ENCODE measurements around the gene ZDHHC8. TPM values are rescaled to one million over a fixed set of nuclear protein-coding genes. Genes with fewer than 3 reads are reported as not detected.

ZDHHC8 gene
- total RNA-seq, 1 experiment from 2014 or later, result 89.3 TPM

- CTCF ChIA-PET, result no interaction called here
- no peak overlapping the region for H2AFZ ChIP-seq (ENCODE audit: low read depth, low read length, poor library complexity, severe bottlenecking)
- H3K9me2 ChIP-seq (ENCODE audit: insufficient read depth), result no peaks in the 10 kb centered on the region
- no peak overlapping the region for H3K4me2 ChIP-seq (ENCODE audit: low read length)
- H3K27ac ChIP-seq (ENCODE audit: low read depth, low read length), result no peak overlapping the region
- no peak for ATAC-seq
- no TSS peak for BruUV-seq (replicated peaks)
- TF ChIP-seq RAD21 (IDR thresholded peaks at IDR 0.05; ENCODE audit: low read depth) (no peak), FOSL1 (IDR thresholded peaks at IDR 0.05; ENCODE audit: low read depth) (no peak), ELF1 (IDR thresholded peaks at IDR 0.05; ENCODE audit: borderline replicate concordance, low read depth) (no peak), SRF (IDR thresholded peaks at IDR 0.05; ENCODE audit: low read depth) (no peak), EZH2phosphoT487 (IDR thresholded peaks at IDR 0.05; ENCODE audit: borderline replicate concordance) (no peak), CEBPB (IDR thresholded peaks at IDR 0.05; ENCODE audit: low read depth) (no peak), YY1 (IDR thresholded peaks at IDR 0.05; ENCODE audit: extremely low read depth, insufficient replicate concordance, low read depth, low read length) (no peak), CBX3 (IDR thresholded peaks at IDR 0.05; ENCODE audit: low read depth) (no peak), POLR2AphosphoS5 (IDR thresholded peaks at IDR 0.05; ENCODE audit: low read depth, low read length) (no peak), POLR2A (IDR thresholded peaks at IDR 0.05; ENCODE audit: borderline replicate concordance, extremely low read depth, insufficient read depth, insufficient read length) (no peak), SP1 (IDR thresholded peaks at IDR 0.05; ENCODE audit: low read depth) (no peak), SIN3A (IDR thresholded peaks at IDR 0.05; ENCODE audit: low read depth) (no peak), MAX (IDR thresholded peaks at IDR 0.05) (no peak), ZNF274 (IDR thresholded peaks at IDR 0.05; ENCODE audit: low read depth, low read length) (no peak), TCF7L2 (IDR thresholded peaks at IDR 0.05; ENCODE audit: borderline replicate concordance, extremely low read depth, insufficient read depth, insufficient read length) (no peak), ZFX (IDR thresholded peaks at IDR 0.05) (no peak), JUND (IDR thresholded peaks at IDR 0.05) (no peak), EZH2 (IDR thresholded peaks at IDR 0.05) (no peak)
- intact Hi-C loops (cut with micrococcal nuclease), result loop anchor here (10.0 kb wide), 1 partner anchor 103 kb away; no protein-coding TSS in a partner anchor
- no peaks in the 10 kb centered on the region for H3K9me3 ChIP-seq (ENCODE audit: control insufficient read depth in 1 of 2, insufficient read depth in 1 of 2, low read depth in 1 of 2, low read length in 2 of 2)
- POLR2A ChIA-PET, result no interaction called here
- peaks cover 90% of the 10 kb centered on the region for H3K79me2 ChIP-seq (ENCODE audit: insufficient read depth, low read length)
- no peak overlapping the region for H3K4me3 ChIP-seq (replicated peaks in 1 of 2; ENCODE audit: low read depth in 1 of 2, low read length in 2 of 2)
- RAD21 ChIA-PET (ENCODE audit: low non-redundant PET in 1 of 2, low total read pairs in 2 of 2, uncharacterized antibody in 2 of 2, unreplicated experiment in 2 of 2), result no interaction called here
- H3K36me3 ChIP-seq (ENCODE audit: control insufficient read depth in 1 of 2, insufficient read depth in 2 of 2, low read length in 2 of 2), result peaks cover 67 to 78% of the 10 kb centered on the region in 2 experiments
- no peak overlapping the region for H3K9ac ChIP-seq (ENCODE audit: low read length)
- peaks cover 11% of the 10 kb centered on the region; the same call in 1 of the 2 replicates for H4K20me1 ChIP-seq (ENCODE audit: insufficient read depth)
- DNase-seq (ENCODE audit: low read depth, low spot score), result no peak
- H3K27me3 ChIP-seq (ENCODE audit: insufficient read depth, low read length), result no peaks in the 10 kb centered on the region
- H3K4me1 ChIP-seq (ENCODE audit: control insufficient read depth in 1 of 2, insufficient read depth in 2 of 2, low read length in 2 of 2), result peaks cover 4 to 14% of the 10 kb centered on the region in 2 experiments; a peak in 2 of 4 replicates
These were observed 44.0 kb upstream of the ZDHHC8 start for GRCh38 chr22:20087319-20088262.

All from HCT116 (cell line).